CD1c-positive myeloid dendritic cell (primary cell): ENCODE results near the gene SRPX2.
A peak's percentile ranks its signal among the peaks of the same experiment; 100 is the strongest.

ENCODE experiments used
- DNase-seq: peaks from one replicate; pipeline ENCODE4 v3.0.0-alpha.2; 2016; ENCODE audit errors: extremely low spot score

The SRPX2 gene

GRCh38 chrX:100649550-100650356 lies 5.8 kb downstream of the SRPX2 start:
- peak; percentile 83 for DNase-seq

- DNase-seq: no peak
Observed at GRCh38 chrX:100650841-100651240, 6.8 kb downstream of the SRPX2 start.

GRCh38 chrX:100652266-100652665 lies 8.3 kb downstream of the SRPX2 start:
- peak; percentile 33 for DNase-seq

GRCh38 chrX:100654261-100654660 lies 10.3 kb downstream of the SRPX2 start:
- no peak for DNase-seq

- no peak for DNase-seq
Observed at GRCh38 chrX:100658941-100659381, 15.0 kb downstream of the SRPX2 start.

GRCh38 chrX:100659431-100660137 lies 15.6 kb downstream of the SRPX2 start:
- DNase-seq: no peak

GRCh38 chrX:100662170-100662569 lies 18.2 kb downstream of the SRPX2 start:
- no peak for DNase-seq

- DNase-seq: no peak
Observed at GRCh38 chrX:100662796-100663195, 18.8 kb downstream of the SRPX2 start.

- no peak for DNase-seq
Observed at GRCh38 chrX:100663642-100664041, 19.6 kb downstream of the SRPX2 start.

- DNase-seq: no peak
Observed at GRCh38 chrX:100672966-100673365, 29.0 kb downstream of the SRPX2 start.

GRCh38 chrX:100673397-100673953 lies 29.5 kb downstream of the SRPX2 start:
- peak; percentile 15 for DNase-seq

GRCh38 chrX:100674705-100675104 lies 30.7 kb downstream of the SRPX2 start:
- DNase-seq: peak; percentile 55

GRCh38 chrX:100677611-100678181 lies 33.7 kb downstream of the SRPX2 start:
- no peak for DNase-seq

- DNase-seq: no peak
Observed at GRCh38 chrX:100680756-100681155, 36.8 kb downstream of the SRPX2 start.

GRCh38 chrX:100681599-100681998 lies 37.6 kb downstream of the SRPX2 start:
- no peak for DNase-seq

GRCh38 chrX:100682939-100683338 lies 38.9 kb downstream of the SRPX2 start:
- no peak for DNase-seq

GRCh38 chrX:100685284-100685996 lies 41.4 kb downstream of the SRPX2 start:
- peak; percentile 77 for DNase-seq

- DNase-seq: no peak
Observed at GRCh38 chrX:100685997-100686305, 42.0 kb downstream of the SRPX2 start.

- no peak for DNase-seq
Observed at GRCh38 chrX:100687128-100687527, 43.1 kb downstream of the SRPX2 start.

- DNase-seq: peak; percentile 8
Observed at GRCh38 chrX:100687546-100687945, 43.5 kb downstream of the SRPX2 start.

- DNase-seq: no peak
Observed at GRCh38 chrX:100695302-100695701, 51.3 kb downstream of the SRPX2 start.

GRCh38 chrX:100695991-100696390 lies 52.0 kb downstream of the SRPX2 start:
- DNase-seq: no peak
